ENCODE results near the gene PBRM1.
"Not testable (repeated sequence)": the region's sequence is repeated elsewhere in the genome, so short reads cannot be mapped to it uniquely, and the experiment has no call there.

The PBRM1 gene

DNA sequence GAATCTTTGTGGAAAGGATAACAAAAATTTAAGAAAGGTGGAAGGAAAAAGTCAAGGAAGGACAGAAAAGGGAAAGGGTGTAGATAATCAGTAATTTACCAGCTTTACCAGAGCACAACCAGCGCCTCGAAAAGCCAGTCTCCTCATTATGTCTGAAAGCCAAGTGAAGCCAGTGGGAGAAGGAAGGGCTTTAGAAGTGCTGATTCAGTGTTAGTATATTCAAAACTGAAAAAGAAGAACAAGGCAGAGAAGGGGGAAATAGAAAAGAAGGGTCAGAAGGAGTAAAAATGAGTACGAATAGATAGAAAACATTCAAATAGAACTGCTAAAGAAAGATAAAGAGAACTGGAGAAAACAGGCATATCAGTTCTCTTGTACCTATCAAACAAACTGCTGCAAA is 4.1 kb downstream of the PBRM1 start:
- Histone ChIP-seq H3K4me1 (ENCODE audit: insufficient read depth, low read length) (peaks cover 3% of the 10 kb centered on the region; the same call in 1 of the 2 replicates), H3K4me3 (ENCODE audit: low read length) (no peak overlapping the region), H3K27me3 (ENCODE audit: insufficient read depth, low read length) (no peaks in the 10 kb centered on the region), H3K9ac (ENCODE audit: low read depth, low read length) (no peak overlapping the region), H3K9me3 (ENCODE audit: insufficient read depth, low read depth, low read length) (no peaks in the 10 kb centered on the region), H3K27ac (ENCODE audit: low read length) (no peak overlapping the region), H3K36me3 (ENCODE audit: insufficient read depth, low read depth, low read length) (peaks cover 50% of the 10 kb centered on the region)

DNA sequence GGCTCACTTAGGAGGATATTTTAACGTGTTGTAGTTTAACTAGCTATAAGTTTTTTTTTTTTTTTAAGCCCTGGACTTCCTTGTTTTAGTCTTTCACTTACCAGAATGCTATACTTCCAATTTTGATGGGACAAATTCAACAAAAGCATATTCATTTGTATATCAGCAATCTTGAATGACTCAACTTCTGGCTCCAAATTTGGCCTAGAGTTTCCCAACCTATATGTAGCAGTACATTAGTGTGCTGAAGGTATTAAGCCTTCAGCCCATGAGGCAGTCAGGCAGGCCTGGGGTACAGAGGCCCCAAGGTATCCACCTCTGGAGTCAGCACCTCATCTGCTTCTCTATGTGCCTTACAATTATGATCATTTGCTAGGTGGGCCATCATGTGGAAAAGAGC is 5.9 kb downstream of the PBRM1 start:
- Histone ChIP-seq H3K4me1 (ENCODE audit: insufficient read depth, low read length) (peaks cover 3% of the 10 kb centered on the region; the same call in 1 of the 2 replicates), H3K27me3 (ENCODE audit: insufficient read depth, low read length) (no peaks in the 10 kb centered on the region), H3K27ac (ENCODE audit: low read length) (no peak overlapping the region), H3K4me3 (ENCODE audit: low read length) (no peak overlapping the region), H3K36me3 (ENCODE audit: insufficient read depth, low read depth, low read length) (peaks cover 61% of the 10 kb centered on the region), H3K9me3 (ENCODE audit: insufficient read depth, low read depth, low read length) (no peaks in the 10 kb centered on the region), H3K9ac (ENCODE audit: low read depth, low read length) (no peak overlapping the region)

- no peaks in the 10 kb centered on the region for H3K4me1 ChIP-seq (ENCODE audit: insufficient read depth, low read length)
- H3K27me3 ChIP-seq (ENCODE audit: insufficient read depth, low read length), result no peaks in the 10 kb centered on the region
- no peak overlapping the region for H3K27ac ChIP-seq (ENCODE audit: low read length)
- peaks cover 63% of the 10 kb centered on the region for H3K36me3 ChIP-seq (ENCODE audit: insufficient read depth, low read depth, low read length)
- H3K9ac ChIP-seq (ENCODE audit: low read depth, low read length), result no peak overlapping the region
- H3K4me3 ChIP-seq (ENCODE audit: low read length), result no peak overlapping the region
- H3K9me3 ChIP-seq (ENCODE audit: insufficient read depth, low read depth, low read length), result no peaks in the 10 kb centered on the region
Observed at GRCh38 chr3:52679199-52679538, 6.5 kb downstream of the PBRM1 start.

- H3K27me3 ChIP-seq (ENCODE audit: insufficient read depth, low read length), result no peaks in the 10 kb centered on the region
- H3K4me3 ChIP-seq (ENCODE audit: low read length), result no peak overlapping the region
- no peaks in the 10 kb centered on the region for H3K9me3 ChIP-seq (ENCODE audit: insufficient read depth, low read depth, low read length)
- H3K27ac ChIP-seq (ENCODE audit: low read length), result no peak overlapping the region
- H3K9ac ChIP-seq (ENCODE audit: low read depth, low read length), result no peak overlapping the region
- H3K4me1 ChIP-seq (ENCODE audit: insufficient read depth, low read length), result no peaks in the 10 kb centered on the region
- peaks cover 65% of the 10 kb centered on the region for H3K36me3 ChIP-seq (ENCODE audit: insufficient read depth, low read depth, low read length)
Observed at GRCh38 chr3:52678265-52679198, 7.2 kb downstream of the PBRM1 start.

- H3K27me3 ChIP-seq (ENCODE audit: insufficient read depth, low read length); H3K4me3 ChIP-seq (ENCODE audit: low read length); H3K9me3 ChIP-seq (ENCODE audit: insufficient read depth, low read depth, low read length); H3K9ac ChIP-seq (ENCODE audit: low read depth, low read length); H3K27ac ChIP-seq (ENCODE audit: low read length); H3K4me1 ChIP-seq (ENCODE audit: insufficient read depth, low read length): not testable (repeated sequence)
- H3K36me3 ChIP-seq (ENCODE audit: insufficient read depth, low read depth, low read length), result peaks cover 79% of the 10 kb centered on the region
Observed at GRCh38 chr3:52676201-52676600, 9.5 kb downstream of the PBRM1 start.

DNA sequence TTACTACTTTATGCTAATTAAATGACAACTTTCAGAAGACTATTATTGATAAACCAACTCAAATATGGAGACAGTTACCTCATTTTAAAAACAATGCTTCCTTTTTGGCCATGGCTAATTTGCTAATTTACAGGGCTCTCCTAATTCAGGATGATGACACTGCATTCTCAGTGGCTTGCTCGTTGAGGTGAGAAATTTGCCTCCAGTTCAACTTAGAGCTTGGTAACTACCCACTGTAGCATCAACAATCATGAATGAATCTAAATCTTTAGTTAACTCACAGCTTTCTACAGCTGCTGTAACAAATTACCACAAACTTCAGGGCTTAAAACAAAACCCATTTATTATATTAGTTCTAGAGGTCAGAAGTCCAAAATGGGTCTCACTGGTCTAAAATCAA is 14.0 kb downstream of the PBRM1 start:
- peaks cover 73% of the 10 kb centered on the region for H3K36me3 ChIP-seq (ENCODE audit: insufficient read depth, low read depth, low read length)
- no peaks in the 10 kb centered on the region for H3K27me3 ChIP-seq (ENCODE audit: insufficient read depth, low read length)
- H3K9me3 ChIP-seq (ENCODE audit: insufficient read depth, low read depth, low read length), result no peaks in the 10 kb centered on the region
- 0 out of 2 replicates have a peak, but pooled peaks cover 3% of the 10 kb centered on the region for H3K4me1 ChIP-seq (ENCODE audit: insufficient read depth, low read length)
- H3K4me3 ChIP-seq (ENCODE audit: low read length), result no peak overlapping the region
- H3K9ac ChIP-seq (ENCODE audit: low read depth, low read length), result no peak overlapping the region
- H3K27ac ChIP-seq (ENCODE audit: low read length), result no peak overlapping the region

- Histone ChIP-seq H3K4me1 (ENCODE audit: insufficient read depth, low read length) (0 out of 2 replicates have a peak, but pooled peaks cover 3% of the 10 kb centered on the region), H3K27ac (ENCODE audit: low read length) (no peak overlapping the region), H3K4me3 (ENCODE audit: low read length) (no peak overlapping the region), H3K27me3 (ENCODE audit: insufficient read depth, low read length) (no peaks in the 10 kb centered on the region), H3K9me3 (ENCODE audit: insufficient read depth, low read depth, low read length) (no peaks in the 10 kb centered on the region), H3K9ac (ENCODE audit: low read depth, low read length) (no peak overlapping the region), H3K36me3 (ENCODE audit: insufficient read depth, low read depth, low read length) (peaks cover 74% of the 10 kb centered on the region)
Observed at GRCh38 chr3:52670621-52671521, 14.8 kb downstream of the PBRM1 start.

DNA sequence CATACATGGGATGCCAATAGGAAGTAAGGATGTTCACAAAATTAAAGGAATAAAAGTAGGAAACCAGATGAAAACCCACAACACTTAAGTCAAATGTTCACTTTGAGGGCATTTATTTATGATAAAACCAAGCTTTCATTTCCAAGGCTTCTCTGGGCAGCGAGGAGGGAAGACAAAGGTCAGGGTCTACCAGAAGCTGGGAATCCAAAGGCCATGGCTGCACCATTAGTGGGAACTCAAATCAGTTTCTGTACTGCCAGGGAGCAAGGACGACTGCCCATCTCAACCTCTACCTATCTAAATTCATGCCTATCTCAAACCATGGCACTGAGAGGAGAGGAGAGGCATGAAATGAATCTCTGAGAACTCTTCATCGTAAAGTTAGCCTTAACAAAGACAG is 22.6 kb downstream of the PBRM1 start:
- Histone ChIP-seq H3K27ac (ENCODE audit: low read length) (no peak overlapping the region), H3K27me3 (ENCODE audit: insufficient read depth, low read length) (no peaks in the 10 kb centered on the region), H3K9ac (ENCODE audit: low read depth, low read length) (no peak overlapping the region), H3K9me3 (ENCODE audit: insufficient read depth, low read depth, low read length) (no peaks in the 10 kb centered on the region), H3K36me3 (ENCODE audit: insufficient read depth, low read depth, low read length) (peaks cover 67% of the 10 kb centered on the region), H3K4me3 (ENCODE audit: low read length) (no peak overlapping the region), H3K4me1 (ENCODE audit: insufficient read depth, low read length) (no peaks in the 10 kb centered on the region)

DNA sequence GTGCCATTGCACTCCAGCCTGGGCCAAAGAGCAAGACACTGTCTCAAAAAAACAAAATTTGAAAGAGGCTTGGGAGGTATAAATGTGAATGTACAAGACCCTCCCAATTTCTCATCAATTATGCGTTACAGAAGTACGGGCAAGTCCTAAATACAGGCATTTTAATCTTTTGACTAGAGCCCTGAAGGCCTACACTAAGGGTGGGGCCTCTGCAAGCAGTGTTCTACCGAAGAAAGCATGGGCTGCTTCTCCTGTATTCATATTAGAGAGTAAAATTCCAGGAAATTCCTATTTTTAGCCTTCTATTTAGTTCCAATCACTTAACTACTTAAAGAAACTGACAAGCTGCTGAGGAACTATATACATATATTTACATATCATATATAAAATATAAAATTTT is 25.7 kb downstream of the PBRM1 start:
- Histone ChIP-seq H3K27ac (ENCODE audit: low read length) (no peak overlapping the region), H3K9me3 (ENCODE audit: insufficient read depth, low read depth, low read length) (no peaks in the 10 kb centered on the region), H3K4me1 (ENCODE audit: insufficient read depth, low read length) (peaks cover 4% of the 10 kb centered on the region), H3K9ac (ENCODE audit: low read depth, low read length) (no peak overlapping the region), H3K27me3 (ENCODE audit: insufficient read depth, low read length) (no peaks in the 10 kb centered on the region), H3K36me3 (ENCODE audit: insufficient read depth, low read depth, low read length) (peaks cover 76% of the 10 kb centered on the region), H3K4me3 (ENCODE audit: low read length) (no peak overlapping the region)

- Histone ChIP-seq H3K4me3 (ENCODE audit: low read length) (no peak overlapping the region), H3K27me3 (ENCODE audit: insufficient read depth, low read length) (no peaks in the 10 kb centered on the region), H3K36me3 (ENCODE audit: insufficient read depth, low read depth, low read length) (peaks cover 82% of the 10 kb centered on the region), H3K9ac (ENCODE audit: low read depth, low read length) (no peak overlapping the region), H3K4me1 (ENCODE audit: insufficient read depth, low read length) (peaks cover 4% of the 10 kb centered on the region), H3K27ac (ENCODE audit: low read length) (no peak overlapping the region), H3K9me3 (ENCODE audit: insufficient read depth, low read depth, low read length) (no peaks in the 10 kb centered on the region)
Observed at GRCh38 chr3:52655895-52656294, 29.8 kb downstream of the PBRM1 start.

- Histone ChIP-seq H3K4me1 (ENCODE audit: insufficient read depth, low read length) (peaks cover 4% of the 10 kb centered on the region), H3K27ac (ENCODE audit: low read length) (no peak overlapping the region), H3K27me3 (ENCODE audit: insufficient read depth, low read length) (no peaks in the 10 kb centered on the region), H3K36me3 (ENCODE audit: insufficient read depth, low read depth, low read length) (peaks cover 84% of the 10 kb centered on the region), H3K9me3 (ENCODE audit: insufficient read depth, low read depth, low read length) (no peaks in the 10 kb centered on the region), H3K9ac (ENCODE audit: low read depth, low read length) (no peak overlapping the region), H3K4me3 (ENCODE audit: low read length) (no peak overlapping the region)
Observed at GRCh38 chr3:52651592-52651991, 34.1 kb downstream of the PBRM1 start.
